K562 treated with DMSO at 1 percent for 4 hours (cell line): ENCODE data around the gene IFNB1. TPM values are rescaled to one million over a fixed set of nuclear protein-coding genes. Genes with fewer than 3 reads are reported as not detected.

Experiments
- total RNA-seq: library from RNA; unstranded; fragments of 300-600 nt; gene quantifications from 2 replicates; pipeline ENCODE4 v1.2.3, GENCODE V29; 2022; ENCODE audit not compliant: insufficient read depth

The IFNB1 gene
- not detected in 2 replicates for total RNA-seq

DNA sequence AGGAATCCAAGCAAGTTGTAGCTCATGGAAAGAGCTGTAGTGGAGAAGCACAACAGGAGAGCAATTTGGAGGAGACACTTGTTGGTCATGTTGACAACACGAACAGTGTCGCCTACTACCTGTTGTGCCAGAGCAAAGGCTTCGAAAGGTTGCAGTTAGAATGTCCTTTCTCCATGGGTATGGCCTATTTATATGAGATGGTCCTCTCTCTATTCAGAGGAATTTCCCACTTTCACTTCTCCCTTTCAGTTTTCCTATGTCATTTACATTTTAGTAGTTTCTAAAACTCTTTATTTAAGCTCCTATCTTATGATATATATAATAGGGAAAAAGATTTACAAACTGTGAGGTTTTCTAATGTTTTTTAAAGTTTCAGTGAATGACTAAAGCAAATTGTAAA, at the start of gene IFNB1:
TSS of gene IFNB1 (minus strand) at position 162 of the 400 bp plus-strand sequence. CDS start at position 89, 73 bp downstream.

DNA sequence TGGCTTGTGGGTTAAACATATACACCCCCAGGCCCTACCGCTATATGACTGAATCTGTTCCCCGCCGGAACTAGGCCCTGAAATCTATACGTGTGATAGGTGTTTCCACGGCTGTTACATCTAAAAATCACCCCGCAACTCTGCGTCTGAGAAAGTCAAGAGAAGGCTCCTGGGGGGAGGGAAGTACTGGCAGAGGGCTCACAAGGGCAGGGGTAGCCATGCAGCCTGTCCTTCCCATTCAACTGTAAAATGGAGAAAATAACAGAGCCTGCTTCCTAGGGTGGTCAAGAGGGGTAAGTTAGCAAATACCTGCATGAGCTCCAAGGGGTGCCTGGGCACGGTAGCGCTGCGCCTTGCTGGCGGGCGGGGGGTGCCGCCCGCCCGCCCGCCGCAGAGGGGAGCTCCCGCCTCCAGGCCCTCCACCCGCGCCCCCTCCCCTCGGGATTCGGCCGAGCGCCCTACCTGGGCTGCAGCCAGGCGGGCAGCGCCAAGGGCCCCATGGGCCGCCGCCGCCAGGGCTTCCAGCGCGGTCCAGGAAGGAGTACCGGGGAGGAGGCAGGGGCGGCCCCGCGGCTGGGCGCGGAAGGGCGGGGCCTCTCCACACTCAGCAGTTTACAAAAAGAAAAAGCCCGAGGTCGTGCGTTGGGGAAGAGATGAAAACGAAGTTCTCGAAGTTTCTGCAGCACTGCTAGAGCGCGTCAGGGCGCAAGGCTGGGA, 46.5 kb downstream of the IFNB1 start, which contains the start of gene HACD4:
TSS of gene HACD4 (minus strand) at position 550 of the 717 bp plus-strand sequence. CDS start at position 500, 50 bp downstream.

Other genes starting within 250 kb of the IFNB1 start
- gene HACD4, start 46.3 kb downstream of the IFNB1 start, total RNA-seq: not detected in 2 replicates
- not detected in 2 replicates for gene IFNW1, start 63.9 kb upstream of the IFNB1 start, total RNA-seq
- not detected in 2 replicates for gene IFNA21, start 88.7 kb upstream of the IFNB1 start, total RNA-seq
- not detected in 2 replicates for gene IFNA4, start 109.6 kb upstream of the IFNB1 start, total RNA-seq
- gene IFNA7, start 124.3 kb upstream of the IFNB1 start, total RNA-seq: not detected in 2 replicates
- not detected in 2 replicates for gene IFNA10, start 129.2 kb upstream of the IFNB1 start, total RNA-seq
- not detected in 2 replicates for gene IFNA16, start 139.4 kb upstream of the IFNB1 start, total RNA-seq
- gene IFNA17, start 150.3 kb upstream of the IFNB1 start, total RNA-seq: not detected in 2 replicates
- not detected in 2 replicates for gene IFNA14, start 162.1 kb upstream of the IFNB1 start, total RNA-seq
- gene IFNA5, start 227.4 kb upstream of the IFNB1 start, total RNA-seq: not detected in 2 replicates